GM23338 (cell line): ENCODE measurements around the gene CCDC97. TPM values are rescaled to one million over a fixed set of nuclear protein-coding genes. Genes with fewer than 3 reads are reported as not detected.

Experiments used
- ATAC-seq: fragments of 200-7000 bp; cut with Tn5 transposase; 3 replicates; pipeline ENCODE4 v1.9.1; 2020
- DNase-seq: peaks from one replicate; pipeline ENCODE4 v3.0.0-alpha.2; 2015; ENCODE audit warnings: low spot score
- H2AFZ ChIP-seq: fragments of 200-600 bp; sonication (generic); 2 replicates; pipeline ENCODE4 v1.8.0; 2016; ENCODE audit warnings: antibody characterized with exemption, mild to moderate bottlenecking, moderate library complexity
- H3F3A ChIP-seq: fragments of 200-600 bp; sonication (generic); replicated peaks from 2 replicates; pipeline ENCODE4 v1.8.0; 2017; ENCODE audit warnings: antibody characterized with exemption, mixed run types, low read depth
- H3K27ac ChIP-seq: fragments of 200-600 bp; sonication (generic); 2 replicates; pipeline ENCODE4 v1.6.1; 2016; ENCODE audit warnings: low read depth
- H3K27me3 ChIP-seq: fragments of 200-600 bp; sonication (generic); 2 replicates; pipeline ENCODE4 v1.8.0; 2016; ENCODE audit warnings: mild to moderate bottlenecking, mixed run types, moderate library complexity; ENCODE audit not compliant: insufficient read depth
- H3K36me3 ChIP-seq: fragments of 200-600 bp; sonication (generic); 2 replicates; pipeline ENCODE4 v1.8.0; 2016; ENCODE audit warnings: mild to moderate bottlenecking; ENCODE audit not compliant: insufficient read depth
- H3K4me1 ChIP-seq: fragments of 200-600 bp; sonication (generic); 2 replicates; pipeline ENCODE4 v1.8.0; 2016; ENCODE audit warnings: mild to moderate bottlenecking, moderate library complexity; ENCODE audit not compliant: insufficient read depth
- H3K4me2 ChIP-seq: fragments of 200-600 bp; sonication (generic); 2 replicates; pipeline ENCODE4 v1.7.1; 2017; ENCODE audit warnings: mixed run types
- H3K4me3 ChIP-seq: fragments of 200-600 bp; sonication (generic); 2 replicates; pipeline ENCODE4 v1.6.1; 2016; ENCODE audit warnings: mixed run types
- H3K79me2 ChIP-seq: fragments of 200-600 bp; sonication (generic); replicated peaks from 2 replicates; pipeline ENCODE4 v1.8.0; 2017; ENCODE audit warnings: mild to moderate bottlenecking; ENCODE audit not compliant: insufficient read depth
- H3K9me2 ChIP-seq: fragments of 200-600 bp; sonication (generic); 2 replicates; pipeline ENCODE4 v1.8.0; 2017; ENCODE audit not compliant: insufficient read depth
- H4K20me1 ChIP-seq: fragments of 200-600 bp; sonication (generic); replicated peaks from 2 replicates; pipeline ENCODE4 v1.8.0; 2017; ENCODE audit warnings: mild to moderate bottlenecking; ENCODE audit not compliant: insufficient read depth
- H3K27ac Mint-ChIP-seq: 2 replicates; pipeline ENCODE4 v1.8.0; 2020; ENCODE audit warnings: inconsistent platforms, mild to moderate bottlenecking, moderate library complexity, mixed read lengths
- H3K27me3 Mint-ChIP-seq: 3 replicates; pipeline ENCODE4 v1.8.0; 2022; ENCODE audit warnings: low read depth, mild to moderate bottlenecking, moderate library complexity, mixed read lengths, inconsistent platforms; ENCODE audit not compliant: insufficient read depth, poor library complexity
- H3K36me3 Mint-ChIP-seq: 3 replicates; pipeline ENCODE4 v1.8.0; 2021; ENCODE audit warnings: low read depth, mild to moderate bottlenecking, inconsistent platforms, moderate library complexity, mixed read lengths
- H3K4me1 Mint-ChIP-seq: 3 replicates; pipeline ENCODE4 v1.8.0; 2020; ENCODE audit warnings: mild to moderate bottlenecking, inconsistent platforms, mixed read lengths
- H3K4me3 Mint-ChIP-seq: 3 replicates; pipeline ENCODE4 v1.8.0; 2021; ENCODE audit warnings: moderate library complexity, mild to moderate bottlenecking, inconsistent platforms, mixed read lengths
- H3K9me3 Mint-ChIP-seq: 3 replicates; pipeline ENCODE4 v1.8.0; 2020; ENCODE audit warnings: moderate library complexity, mild to moderate bottlenecking, inconsistent platforms, mixed read lengths
- CREB1 ChIP-seq: fragments of 250-450 bp; sonication (Bioruptor Pico); IDR thresholded peaks from 2 replicates; pipeline ENCODE4 v1.5.0; 2020; ENCODE audit warnings: low read depth, mild to moderate bottlenecking, moderate library complexity
- EZH2 ChIP-seq: fragments of 200-600 bp; sonication (generic); IDR thresholded peaks from one replicate; pipeline ENCODE4 v1.8.0; 2017; ENCODE audit warnings: antibody characterized with exemption, mild to moderate bottlenecking, low read depth; ENCODE audit not compliant: unreplicated experiment
- EZH2phosphoT487 ChIP-seq: fragments of 200-600 bp; sonication (generic); IDR thresholded peaks from one replicate; pipeline ENCODE4 v1.8.1; 2018; ENCODE audit warnings: antibody characterized with exemption; ENCODE audit not compliant: unreplicated experiment
- JUNB ChIP-seq: IDR thresholded peaks from one replicate; pipeline ENCODE4 v1.6.1; 2016; ENCODE audit warnings: antibody characterized with exemption; ENCODE audit not compliant: unreplicated experiment
- NANOG ChIP-seq: IDR thresholded peaks from 2 replicates; pipeline ENCODE4 v1.6.1; 2016; ENCODE audit warnings: antibody characterized with exemption, borderline replicate concordance
- POLR2AphosphoS5 ChIP-seq: IDR thresholded peaks from 2 replicates; pipeline ENCODE4 v1.6.1; 2016; ENCODE audit warnings: antibody characterized with exemption, low read depth
- STAT1 ChIP-seq: IDR thresholded peaks from one replicate; pipeline ENCODE4 v1.6.1; 2016; ENCODE audit warnings: antibody characterized with exemption; ENCODE audit not compliant: unreplicated experiment
- ZNF114 ChIP-seq: fragments of 250-450 bp; sonication (Bioruptor Pico); IDR thresholded peaks from 2 replicates; pipeline ENCODE4 v1.5.0; 2020; ENCODE audit warnings: mild to moderate bottlenecking, moderate library complexity
- ZNF331 ChIP-seq: fragments of 250-450 bp; sonication (Bioruptor Pico); IDR thresholded peaks from 2 replicates; pipeline ENCODE4 v1.5.0; 2020; ENCODE audit warnings: low read depth, mild to moderate bottlenecking, moderate library complexity
- ZNF462 ChIP-seq: fragments of 250-450 bp; sonication (Bioruptor Pico); IDR thresholded peaks from 2 replicates; pipeline ENCODE4 v1.5.0; 2020; ENCODE audit warnings: mild to moderate bottlenecking, moderate library complexity
- polyA plus RNA-seq: library from polyadenylated mRNA; unstranded; fragments of >200 nt; fragmentation: Nextera tagmentation; extraction: Ambion mirVana; gene quantifications from 2 replicates; pipeline ENCODE4 v1.2.1, GENCODE V29; 2016
- total RNA-seq: library from RNA; depleted of rRNA; stranded (reverse); fragments of >200 nt; shearing (Covaris generic); gene quantifications from 2 replicates; pipeline ENCODE4 v1.2.3, GENCODE V29; 2014
- TF ChIP-seq, protein P1 (sequence below): IDR thresholded peaks from one replicate; pipeline ENCODE4 v1.6.1; 2018; ENCODE audit warnings: antibody characterized with exemption; ENCODE audit not compliant: unreplicated experiment
- TF ChIP-seq, protein P2 (sequence below): IDR thresholded peaks from 2 replicates; pipeline ENCODE4 v1.6.1; 2016; ENCODE audit warnings: antibody characterized with exemption
- TF ChIP-seq, protein P3 (sequence below), 2 experiments: fragments of 200-600 bp in 1 of 2; sonication (generic) in 1 of 2; conservative IDR thresholded peaks; 2 replicates each; pipeline versions ENCODE4 v1.5.1 to v1.6.1; 2016 to 2017; ENCODE audit warnings: antibody characterized with exemption in 2 of 2, low read depth in 2 of 2, mild to moderate bottlenecking in 2 of 2, moderate library complexity in 1 of 2

The CCDC97 gene
- total and polyA plus RNA-seq, 2 experiments from 2014 or later = 8.0 to 11.0 TPM

GRCh38 chr19:41364524-41365391 lies 54.8 kb downstream of the CCDC97 start:
- H3K9me3 Mint-ChIP-seq = no peaks in the 10 kb centered on the region
- H3K27me3 Mint-ChIP-seq = peaks cover 8% of the 10 kb centered on the region
- peak overlapping the region; percentile 87 for H3K4me3 Mint-ChIP-seq
- H3K4me1 Mint-ChIP-seq = peaks cover 3% of the 10 kb centered on the region; the same call in 1 of the 3 replicates
- Histone ChIP-seq H3K27ac (peak overlapping the region; percentile 89), H3K9me2 (0 out of 2 replicates have a peak, but pooled peaks cover 4% of the 10 kb centered on the region), H3K36me3 (no peaks in the 10 kb centered on the region), H3K4me1 (no peaks in the 10 kb centered on the region), H3K4me3 (peak overlapping the region; percentile 60), H3F3A (0 out of 2 replicates have a peak, but pooled peaks cover 4% of the 10 kb centered on the region), H3K4me2 (peak overlapping the region; percentile 76), H4K20me1 (no peaks in the 10 kb centered on the region), H3K79me2 (peaks cover 6% of the 10 kb centered on the region; the same call in 1 of the 2 replicates), H2AFZ (no peak overlapping the region), H3K27me3 (no peaks in the 10 kb centered on the region)
- TF ChIP-seq STAT1 (no peak), POLR2AphosphoS5 (no peak), NANOG (no peak), CREB1 (CRISPR knock-in tag) (no peak), JUNB (no peak), ZNF331 (no peak), EZH2phosphoT487 (no peak), EZH2 (no peak), ZNF462 (CRISPR knock-in tag) (no peak), ZNF114 (CRISPR knock-in tag) (no peak)
- TF ChIP-seq, protein P1, sequence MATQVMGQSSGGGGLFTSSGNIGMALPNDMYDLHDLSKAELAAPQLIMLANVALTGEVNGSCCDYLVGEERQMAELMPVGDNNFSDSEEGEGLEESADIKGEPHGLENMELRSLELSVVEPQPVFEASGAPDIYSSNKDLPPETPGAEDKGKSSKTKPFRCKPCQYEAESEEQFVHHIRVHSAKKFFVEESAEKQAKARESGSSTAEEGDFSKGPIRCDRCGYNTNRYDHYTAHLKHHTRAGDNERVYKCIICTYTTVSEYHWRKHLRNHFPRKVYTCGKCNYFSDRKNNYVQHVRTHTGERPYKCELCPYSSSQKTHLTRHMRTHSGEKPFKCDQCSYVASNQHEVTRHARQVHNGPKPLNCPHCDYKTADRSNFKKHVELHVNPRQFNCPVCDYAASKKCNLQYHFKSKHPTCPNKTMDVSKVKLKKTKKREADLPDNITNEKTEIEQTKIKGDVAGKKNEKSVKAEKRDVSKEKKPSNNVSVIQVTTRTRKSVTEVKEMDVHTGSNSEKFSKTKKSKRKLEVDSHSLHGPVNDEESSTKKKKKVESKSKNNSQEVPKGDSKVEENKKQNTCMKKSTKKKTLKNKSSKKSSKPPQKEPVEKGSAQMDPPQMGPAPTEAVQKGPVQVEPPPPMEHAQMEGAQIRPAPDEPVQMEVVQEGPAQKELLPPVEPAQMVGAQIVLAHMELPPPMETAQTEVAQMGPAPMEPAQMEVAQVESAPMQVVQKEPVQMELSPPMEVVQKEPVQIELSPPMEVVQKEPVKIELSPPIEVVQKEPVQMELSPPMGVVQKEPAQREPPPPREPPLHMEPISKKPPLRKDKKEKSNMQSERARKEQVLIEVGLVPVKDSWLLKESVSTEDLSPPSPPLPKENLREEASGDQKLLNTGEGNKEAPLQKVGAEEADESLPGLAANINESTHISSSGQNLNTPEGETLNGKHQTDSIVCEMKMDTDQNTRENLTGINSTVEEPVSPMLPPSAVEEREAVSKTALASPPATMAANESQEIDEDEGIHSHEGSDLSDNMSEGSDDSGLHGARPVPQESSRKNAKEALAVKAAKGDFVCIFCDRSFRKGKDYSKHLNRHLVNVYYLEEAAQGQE = no peak
- TF ChIP-seq, protein P2, sequence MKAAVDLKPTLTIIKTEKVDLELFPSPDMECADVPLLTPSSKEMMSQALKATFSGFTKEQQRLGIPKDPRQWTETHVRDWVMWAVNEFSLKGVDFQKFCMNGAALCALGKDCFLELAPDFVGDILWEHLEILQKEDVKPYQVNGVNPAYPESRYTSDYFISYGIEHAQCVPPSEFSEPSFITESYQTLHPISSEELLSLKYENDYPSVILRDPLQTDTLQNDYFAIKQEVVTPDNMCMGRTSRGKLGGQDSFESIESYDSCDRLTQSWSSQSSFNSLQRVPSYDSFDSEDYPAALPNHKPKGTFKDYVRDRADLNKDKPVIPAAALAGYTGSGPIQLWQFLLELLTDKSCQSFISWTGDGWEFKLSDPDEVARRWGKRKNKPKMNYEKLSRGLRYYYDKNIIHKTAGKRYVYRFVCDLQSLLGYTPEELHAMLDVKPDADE = no peak
- TF ChIP-seq, protein P3, sequence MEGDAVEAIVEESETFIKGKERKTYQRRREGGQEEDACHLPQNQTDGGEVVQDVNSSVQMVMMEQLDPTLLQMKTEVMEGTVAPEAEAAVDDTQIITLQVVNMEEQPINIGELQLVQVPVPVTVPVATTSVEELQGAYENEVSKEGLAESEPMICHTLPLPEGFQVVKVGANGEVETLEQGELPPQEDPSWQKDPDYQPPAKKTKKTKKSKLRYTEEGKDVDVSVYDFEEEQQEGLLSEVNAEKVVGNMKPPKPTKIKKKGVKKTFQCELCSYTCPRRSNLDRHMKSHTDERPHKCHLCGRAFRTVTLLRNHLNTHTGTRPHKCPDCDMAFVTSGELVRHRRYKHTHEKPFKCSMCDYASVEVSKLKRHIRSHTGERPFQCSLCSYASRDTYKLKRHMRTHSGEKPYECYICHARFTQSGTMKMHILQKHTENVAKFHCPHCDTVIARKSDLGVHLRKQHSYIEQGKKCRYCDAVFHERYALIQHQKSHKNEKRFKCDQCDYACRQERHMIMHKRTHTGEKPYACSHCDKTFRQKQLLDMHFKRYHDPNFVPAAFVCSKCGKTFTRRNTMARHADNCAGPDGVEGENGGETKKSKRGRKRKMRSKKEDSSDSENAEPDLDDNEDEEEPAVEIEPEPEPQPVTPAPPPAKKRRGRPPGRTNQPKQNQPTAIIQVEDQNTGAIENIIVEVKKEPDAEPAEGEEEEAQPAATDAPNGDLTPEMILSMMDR (conservative IDR thresholded peaks at IDR 0.05; ENCODE audit: low read depth in 2 of 2) = no peak
- peak; percentile 6; the same call in 2 of the 3 replicates for ATAC-seq
- H3K27ac Mint-ChIP-seq = peak overlapping the region; percentile 98
- no peaks in the 10 kb centered on the region for H3K36me3 Mint-ChIP-seq
- DNase-seq = no peak
